Loucy (cell line): Measurements from ENCODE around the gene MYO1A.
A peak's percentile ranks its signal among the peaks of the same experiment; 100 is the strongest.

Experiments
- H2AFZ ChIP-seq: fragments of 200-600 bp; sonication (generic); 2 replicates; pipeline ENCODE4 v1.6.0; 2016; ENCODE audit warnings: antibody characterized with exemption, mild to moderate bottlenecking, low read length, moderate library complexity
- H3F3A ChIP-seq: fragments of 200-600 bp; 2 replicates; pipeline ENCODE4 v1.6.0; 2016; ENCODE audit warnings: antibody characterized with exemption, low read depth, mild to moderate bottlenecking
- H3K27me3 ChIP-seq: fragments of 200-600 bp; sonication (generic); 2 replicates; pipeline ENCODE4 v1.6.1; 2014; ENCODE audit warnings: low read length, mild to moderate bottlenecking; ENCODE audit not compliant: insufficient read depth, poor library complexity, severe bottlenecking
- H3K36me3 ChIP-seq: fragments of 200-600 bp; sonication (generic); 2 replicates; pipeline ENCODE4 v1.6.1; 2016; ENCODE audit warnings: low read length; ENCODE audit not compliant: insufficient read depth
- H3K4me1 ChIP-seq: fragments of 200-600 bp; sonication (generic); 2 replicates; pipeline ENCODE4 v1.5.1; 2014; ENCODE audit warnings: low read length, mild to moderate bottlenecking; ENCODE audit not compliant: insufficient read depth, poor library complexity, severe bottlenecking
- H3K4me2 ChIP-seq: fragments of 200-600 bp; sonication (generic); 2 replicates; pipeline ENCODE4 v1.6.0; 2014; ENCODE audit warnings: antibody characterized with exemption, low read length, low read depth, mild to moderate bottlenecking; ENCODE audit not compliant: poor library complexity, severe bottlenecking
- H3K4me3 ChIP-seq: fragments of 200-600 bp; sonication (generic); 2 replicates; pipeline ENCODE4 v1.5.1; 2014; ENCODE audit warnings: low read length, mild to moderate bottlenecking, mixed read lengths; ENCODE audit not compliant: poor library complexity, severe bottlenecking
- H3K79me2 ChIP-seq: fragments of 200-600 bp; sonication (generic); 2 replicates; pipeline ENCODE4 v1.6.1; 2014; ENCODE audit warnings: low read length; ENCODE audit not compliant: insufficient read depth
- H3K9ac ChIP-seq: fragments of 200-600 bp; sonication (generic); 2 replicates; pipeline ENCODE4 v1.6.0; 2014; ENCODE audit warnings: mild to moderate bottlenecking, low read depth, low read length, moderate library complexity; ENCODE audit not compliant: poor library complexity, severe bottlenecking
- H3K9me2 ChIP-seq: fragments of 200-600 bp; sonication (generic); replicated peaks from 2 replicates; pipeline ENCODE4 v1.6.1; 2016; ENCODE audit warnings: low read depth, low read length, mixed read lengths
- H3K9me3 ChIP-seq: fragments of 200-600 bp; sonication (generic); 2 replicates; pipeline ENCODE4 v1.6.1; 2014; ENCODE audit warnings: mild to moderate bottlenecking, antibody characterized with exemption, low read length, low read depth; ENCODE audit not compliant: insufficient read depth
- H4K20me1 ChIP-seq: fragments of 200-600 bp; sonication (generic); 2 replicates; pipeline ENCODE4 v1.6.0; 2014; ENCODE audit warnings: antibody characterized with exemption, low read length, mild to moderate bottlenecking; ENCODE audit not compliant: insufficient read depth, poor library complexity, severe bottlenecking
- CTCF ChIP-seq: fragments of 200-600 bp; sonication (generic); conservative IDR thresholded peaks from 2 replicates; pipeline ENCODE4 v1.5.1; 2014; ENCODE audit warnings: mild to moderate bottlenecking, antibody characterized with exemption, low read length
- EZH2phosphoT487 ChIP-seq: fragments of 200-600 bp; IDR thresholded peaks from 2 replicates; pipeline ENCODE4 v1.6.1; 2018; ENCODE audit warnings: antibody characterized with exemption, mild to moderate bottlenecking, moderate library complexity, borderline replicate concordance

The MYO1A gene

GRCh38 chr12:57033431-57033830, 16.5 kb downstream of the MYO1A start:
- Histone ChIP-seq H2AFZ (no peak overlapping the region), H3K79me2 (no peaks in the 10 kb centered on the region), H4K20me1 (no peaks in the 10 kb centered on the region), H3K4me2 (no peak overlapping the region), H3K36me3 (no peaks in the 10 kb centered on the region), H3K9ac (no peak overlapping the region), H3K9me2 (no peaks in the 10 kb centered on the region), H3K4me1 (peaks cover 24% of the 10 kb centered on the region), H3F3A (no peaks in the 10 kb centered on the region), H3K4me3 (no peak overlapping the region), H3K9me3 (no peaks in the 10 kb centered on the region), H3K27me3 (no peaks in the 10 kb centered on the region)
- TF ChIP-seq EZH2phosphoT487 (no peak), CTCF (no peak)

GRCh38 chr12:57031789-57032188, 18.1 kb downstream of the MYO1A start:
- Histone ChIP-seq H2AFZ (peak overlapping the region; percentile 83; the same call in 1 of the 2 replicates), H3K4me2 (peak overlapping the region; percentile 67), H3K79me2 (no peaks in the 10 kb centered on the region), H3K4me1 (peaks cover 37% of the 10 kb centered on the region), H3K9ac (peak overlapping the region; percentile 69), H3K9me2 (no peaks in the 10 kb centered on the region), H4K20me1 (no peaks in the 10 kb centered on the region), H3K9me3 (no peaks in the 10 kb centered on the region), H3K4me3 (peak overlapping the region; percentile 56), H3K36me3 (no peaks in the 10 kb centered on the region), H3F3A (no peaks in the 10 kb centered on the region), H3K27me3 (no peaks in the 10 kb centered on the region)
- TF ChIP-seq EZH2phosphoT487: no peak
- TF ChIP-seq CTCF: no peak

DNA sequence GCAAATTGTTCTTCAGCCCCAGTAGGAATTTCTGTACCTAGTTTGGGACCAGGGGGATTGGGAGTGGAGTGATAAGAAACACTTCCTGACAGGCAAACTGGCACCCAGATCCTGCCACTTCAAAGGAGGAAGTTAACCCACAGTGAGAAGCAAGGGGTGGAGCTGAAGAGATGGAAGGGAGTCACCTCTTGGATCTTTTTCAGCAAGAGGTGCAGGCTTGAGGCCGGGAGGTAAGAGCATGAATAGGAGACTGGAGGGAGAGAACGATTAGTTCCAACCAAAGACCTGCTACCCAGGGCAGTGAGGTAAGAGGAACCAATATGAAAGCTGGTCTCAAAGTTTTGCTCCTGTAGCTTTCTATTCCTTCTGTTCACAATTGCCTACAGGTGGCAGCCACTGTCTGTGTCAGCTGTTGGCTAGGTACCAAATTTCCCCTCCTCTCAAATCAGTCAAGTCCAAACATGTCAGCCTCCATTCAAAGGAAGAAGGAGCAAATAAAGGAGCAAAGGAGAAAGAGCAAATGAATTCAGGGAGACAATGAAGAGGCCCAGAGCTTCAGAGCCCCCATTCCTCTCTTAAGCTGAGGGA, 18.7 kb downstream of the MYO1A start:
- Histone ChIP-seq H2AFZ (peak overlapping the region; percentile 83), H3K9ac (peak overlapping the region; percentile 69), H3K9me3 (no peaks in the 10 kb centered on the region), H4K20me1 (no peaks in the 10 kb centered on the region), H3K27me3 (no peaks in the 10 kb centered on the region), H3K79me2 (no peaks in the 10 kb centered on the region), H3K4me1 (peaks cover 37% of the 10 kb centered on the region), H3K9me2 (no peaks in the 10 kb centered on the region), H3K36me3 (no peaks in the 10 kb centered on the region), H3K4me2 (peak overlapping the region; percentile 67), H3F3A (no peaks in the 10 kb centered on the region), H3K4me3 (peak overlapping the region; percentile 56)
- TF ChIP-seq CTCF: peak; percentile 59
- TF ChIP-seq EZH2phosphoT487: no peak
